Lower lobe of right lung (tissue), 2 donors: ENCODE measurements around the gene KDM4B. TPM values are rescaled to one million over a fixed set of nuclear protein-coding genes. Genes with fewer than 3 reads are reported as not detected.

Experiments
- ATAC-seq, 2 donors: fragments of 200-7000 bp; cut with Tn5 transposase; one replicate each; pipeline ENCODE4 v1.9.1; 2020 to 2022; ENCODE audit warnings: mild to moderate bottlenecking in 2 of 2, moderate library complexity in 2 of 2
- DNase-seq: peaks from one replicate; pipeline ENCODE4 v3.0.0-alpha.2; 2020
- H3K27ac ChIP-seq: fragments of 200-600 bp; one replicate; pipeline ENCODE4 v1.8.0; 2022
- H3K27me3 ChIP-seq: fragments of 200-600 bp; one replicate; pipeline ENCODE4 v1.8.0; 2022; ENCODE audit warnings: low read depth
- H3K36me3 ChIP-seq: fragments of 200-600 bp; one replicate; pipeline ENCODE4 v1.8.0; 2022; ENCODE audit warnings: mild to moderate bottlenecking
- H3K4me1 ChIP-seq: fragments of 200-600 bp; one replicate; pipeline ENCODE4 v1.8.0; 2022
- H3K4me3 ChIP-seq: fragments of 200-600 bp; one replicate; pipeline ENCODE4 v1.8.0; 2022; ENCODE audit warnings: mild to moderate bottlenecking
- H3K9me3 ChIP-seq: fragments of 200-600 bp; one replicate; pipeline ENCODE4 v1.8.0; 2022
- intact Hi-C: fragments of 100-400 bp; cut with DNase I; formaldehyde crosslinking; loops from one replicate; pipeline ENCODE4 v1.11.0; 2022
- total RNA-seq: library from RNA; stranded (reverse); fragmentation: NEBNext Ultra II Directional; extraction: Animal tissue kit (Norgen Biotek cat#: 25700); gene quantifications from one replicate; pipeline ENCODE4 v1.2.1, GENCODE V29; 2021
- TF ChIP-seq, protein P1 (sequence below): fragments of 200-600 bp; IDR thresholded peaks from one replicate; pipeline ENCODE4 v1.8.0; 2022; ENCODE audit warnings: antibody characterized with exemption, mild to moderate bottlenecking
- donor health status: DM: no; HTN: yes; CAD: no; lungs with severe emphysema.

KDM4B gene
- total RNA-seq, 1 donor from 2014 or later = 40.3 TPM

DNA sequence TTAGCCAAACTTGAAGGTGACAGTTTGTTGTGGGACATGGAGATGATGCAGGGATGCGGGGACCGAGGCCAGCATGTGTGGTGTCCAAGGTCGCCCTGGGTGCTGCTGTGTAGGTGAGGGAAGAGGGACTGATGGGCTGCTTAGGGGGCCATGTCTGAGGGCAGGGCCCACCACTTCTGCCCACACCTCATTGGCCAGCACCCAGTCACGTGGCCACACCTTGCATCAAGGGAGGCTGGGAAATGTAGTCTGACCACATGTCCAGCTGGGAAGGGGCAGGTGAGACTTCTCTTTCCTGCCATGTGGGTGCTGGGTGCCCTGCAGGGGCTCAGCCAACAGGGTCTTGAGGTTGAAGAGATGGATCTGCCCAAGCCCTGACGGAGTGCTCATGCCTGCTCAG lies 88.9 kb downstream of the KDM4B start:
- DNase-seq = no peak
- no peaks in the 10 kb centered on the region for H3K4me1 ChIP-seq
- intact Hi-C loops = no loop called here
- peaks cover 6% of the 10 kb centered on the region for H3K9me3 ChIP-seq
- no peak for ATAC-seq
- no peaks in the 10 kb centered on the region for H3K27me3 ChIP-seq
- no peak overlapping the region for H3K27ac ChIP-seq
- no peak overlapping the region for H3K4me3 ChIP-seq
- TF ChIP-seq, protein P1, sequence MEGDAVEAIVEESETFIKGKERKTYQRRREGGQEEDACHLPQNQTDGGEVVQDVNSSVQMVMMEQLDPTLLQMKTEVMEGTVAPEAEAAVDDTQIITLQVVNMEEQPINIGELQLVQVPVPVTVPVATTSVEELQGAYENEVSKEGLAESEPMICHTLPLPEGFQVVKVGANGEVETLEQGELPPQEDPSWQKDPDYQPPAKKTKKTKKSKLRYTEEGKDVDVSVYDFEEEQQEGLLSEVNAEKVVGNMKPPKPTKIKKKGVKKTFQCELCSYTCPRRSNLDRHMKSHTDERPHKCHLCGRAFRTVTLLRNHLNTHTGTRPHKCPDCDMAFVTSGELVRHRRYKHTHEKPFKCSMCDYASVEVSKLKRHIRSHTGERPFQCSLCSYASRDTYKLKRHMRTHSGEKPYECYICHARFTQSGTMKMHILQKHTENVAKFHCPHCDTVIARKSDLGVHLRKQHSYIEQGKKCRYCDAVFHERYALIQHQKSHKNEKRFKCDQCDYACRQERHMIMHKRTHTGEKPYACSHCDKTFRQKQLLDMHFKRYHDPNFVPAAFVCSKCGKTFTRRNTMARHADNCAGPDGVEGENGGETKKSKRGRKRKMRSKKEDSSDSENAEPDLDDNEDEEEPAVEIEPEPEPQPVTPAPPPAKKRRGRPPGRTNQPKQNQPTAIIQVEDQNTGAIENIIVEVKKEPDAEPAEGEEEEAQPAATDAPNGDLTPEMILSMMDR = no peak
- peaks cover 48% of the 10 kb centered on the region for H3K36me3 ChIP-seq

DNA sequence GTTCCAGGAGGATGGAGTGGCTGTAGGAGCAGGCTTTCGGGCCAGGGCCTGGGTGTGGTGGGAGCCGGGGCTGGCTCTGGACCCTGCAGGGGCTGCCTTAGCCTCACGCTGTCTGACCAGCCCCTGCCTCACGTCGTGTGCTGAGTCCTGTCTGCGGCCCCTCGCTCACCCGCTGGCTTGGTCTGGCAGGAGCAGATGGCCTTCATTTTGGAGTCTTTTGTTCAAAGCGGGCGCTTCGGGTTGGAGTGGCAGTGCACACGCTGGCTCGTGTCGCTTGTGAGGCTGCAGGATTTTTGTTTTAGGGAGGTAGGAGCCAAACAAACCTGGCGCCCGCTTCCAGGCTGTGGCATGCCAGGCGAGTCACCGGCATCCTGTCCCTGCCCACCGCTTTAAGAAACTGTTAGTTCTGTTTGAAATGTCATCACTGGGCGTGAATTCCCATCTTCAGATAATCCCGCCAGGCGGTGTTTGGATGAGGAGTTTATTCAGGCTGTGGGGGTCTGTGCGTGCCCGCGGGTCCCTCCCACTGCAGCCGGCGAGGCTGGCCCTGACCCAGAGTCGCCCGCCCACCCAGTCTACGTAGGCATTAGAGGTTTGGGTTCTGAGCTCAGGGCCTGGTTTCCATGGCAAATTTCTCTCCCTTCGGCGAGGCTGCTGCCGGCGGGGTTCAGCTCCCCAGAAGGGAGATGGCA lies 89.8 kb downstream of the KDM4B start:
- Histone ChIP-seq H3K27me3 (no peaks in the 10 kb centered on the region), H3K4me1 (no peaks in the 10 kb centered on the region), H3K4me3 (no peak overlapping the region), H3K27ac (no peak overlapping the region), H3K36me3 (peaks cover 44% of the 10 kb centered on the region), H3K9me3 (peaks cover 7% of the 10 kb centered on the region)
- TF ChIP-seq, protein P1 = no peak
- DNase-seq (no peak), ATAC-seq (no peak)
- intact Hi-C loops = no loop called here

DNA sequence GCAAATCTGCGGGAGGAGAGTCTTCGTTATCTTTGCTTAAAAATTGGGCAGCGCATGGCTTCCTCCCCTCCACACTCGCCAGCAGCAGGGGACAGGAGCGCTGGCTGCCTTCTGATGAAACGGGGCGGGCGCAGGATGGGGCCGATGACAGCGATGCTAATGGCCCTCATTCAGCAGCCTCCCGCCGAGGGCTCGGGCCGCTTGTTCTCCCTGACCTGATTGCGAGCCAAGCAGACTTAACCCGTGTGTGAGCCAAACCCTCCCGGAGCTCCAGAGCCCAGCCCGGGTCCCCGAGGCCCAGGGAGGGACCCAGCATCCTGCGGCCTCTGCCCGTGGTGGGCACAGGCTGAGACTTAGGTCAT lies 90.3 kb downstream of the KDM4B start:
- peaks cover 43% of the 10 kb centered on the region for H3K36me3 ChIP-seq
- no peak overlapping the region for H3K27ac ChIP-seq
- TF ChIP-seq, protein P1 = no peak
- no peaks in the 10 kb centered on the region for H3K27me3 ChIP-seq
- peaks cover 7% of the 10 kb centered on the region for H3K9me3 ChIP-seq
- H3K4me1 ChIP-seq = no peaks in the 10 kb centered on the region
- ATAC-seq (no peak), DNase-seq (no peak)
- H3K4me3 ChIP-seq = no peak overlapping the region
- intact Hi-C loops = no loop called here

DNA sequence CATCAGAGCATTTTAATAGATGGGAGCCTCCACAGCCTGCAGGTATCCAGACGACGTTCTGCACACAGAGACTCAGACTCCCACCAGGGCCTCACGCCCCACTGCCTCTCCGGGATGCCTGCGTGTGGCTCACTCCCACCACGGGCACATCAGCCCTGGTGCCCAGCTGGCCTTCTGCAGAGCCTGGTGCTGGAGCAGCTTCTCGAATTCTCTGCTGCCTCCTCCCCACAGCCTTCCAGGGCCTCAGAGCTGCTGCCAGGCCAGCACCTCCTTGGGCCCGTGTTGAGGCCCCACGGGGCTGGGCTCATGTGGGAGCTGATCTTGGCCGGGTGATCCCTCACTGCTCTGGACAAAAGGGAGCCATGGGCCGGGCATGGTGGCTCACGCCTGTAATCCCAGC lies 90.9 kb downstream of the KDM4B start:
- ATAC-seq (no peak), DNase-seq (no peak)
- Histone ChIP-seq H3K36me3 (peaks cover 41% of the 10 kb centered on the region), H3K27me3 (no peaks in the 10 kb centered on the region), H3K4me1 (no peaks in the 10 kb centered on the region), H3K9me3 (peaks cover 7% of the 10 kb centered on the region), H3K27ac (no peak overlapping the region), H3K4me3 (no peak overlapping the region)
- intact Hi-C loops = no loop called here
- TF ChIP-seq, protein P1 = no peak

DNA sequence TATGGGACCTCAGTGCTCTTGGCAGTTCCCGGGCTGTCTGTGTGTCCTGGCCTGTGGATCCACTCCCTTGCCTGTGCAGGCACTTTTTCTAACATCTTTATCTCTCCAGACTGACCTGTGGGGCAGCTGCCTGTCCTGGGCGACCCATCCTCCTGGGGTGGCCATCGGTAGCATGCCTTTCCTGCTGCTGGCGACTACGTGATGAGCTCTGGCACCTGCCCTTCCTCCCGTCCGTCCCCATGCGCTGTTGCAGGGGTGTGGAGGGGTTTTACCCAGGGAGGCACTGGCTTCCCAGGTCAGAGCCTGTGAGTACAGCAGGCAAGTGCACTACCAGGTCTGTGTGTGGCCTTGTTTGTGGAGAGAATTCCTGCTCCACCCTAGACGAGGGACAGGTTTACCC lies 93.3 kb downstream of the KDM4B start:
- intact Hi-C loops = no loop called here
- TF ChIP-seq, protein P1 = no peak

More for the DNA sequence above, 93.3 kb downstream of the KDM4B start:
- Histone ChIP-seq H3K36me3 (peaks cover 52% of the 10 kb centered on the region), H3K9me3 (peaks cover 7% of the 10 kb centered on the region), H3K4me1 (no peaks in the 10 kb centered on the region), H3K27me3 (no peaks in the 10 kb centered on the region), H3K4me3 (no peak overlapping the region), H3K27ac (no peak overlapping the region)
- no peak for ATAC-seq
- no peak for DNase-seq
